ENCODE results near the gene NPC2. TPM values are rescaled to one million over a fixed set of nuclear protein-coding genes. Genes with fewer than 3 reads are reported as not detected.
"Not testable (repeated sequence)": the region's sequence is repeated elsewhere in the genome, so short reads cannot be mapped to it uniquely, and the experiment has no call there.

NPC2 gene
- total RNA-seq, result 10 to 100 TPM; 12.7 to 24.8 TPM

- peak within 1 kb of the TSS in 1 of 2 donors; percentile 84 for H3K27ac Mint-ChIP-seq
Observed at GRCh38 chr14:74492776-74493342, at the start of gene NPC2. Gene NPC2, minus strand, starts transcription at chr14:74493305. Its CDS starts 31 bp downstream, at chr14:74493274.

GRCh38 chr14:74542056-74542685 is 49.1 kb upstream of the NPC2 start:
- no peaks in the 10 kb centered on the region for H3K9me3 Mint-ChIP-seq
- H3K27ac Mint-ChIP-seq, result no peak overlapping the region
- no peaks in the 10 kb centered on the region for H3K36me3 Mint-ChIP-seq
- DNase-seq (ENCODE audit: low spot score), result peak; percentile 52
- no peak for ATAC-seq
- H3K27me3 Mint-ChIP-seq, result peaks cover 0 to 3% of the 10 kb centered on the region in 2 donors
- H3K4me1 Mint-ChIP-seq (ENCODE audit: low read depth in 2 of 2), result no peaks in the 10 kb centered on the region
- no peak overlapping the region for H3K4me3 Mint-ChIP-seq

More at GRCh38 chr14:74492776-74493342, at the start of gene NPC2:
- Mint-ChIP-seq H3K4me3 (no peak within 1 kb of the TSS), H3K27me3 (no peaks in the 10 kb centered on the region), H3K36me3 (no peaks in the 10 kb centered on the region), H3K4me1 (ENCODE audit: low read depth in 2 of 2) (peaks cover 8 to 16% of the 10 kb centered on the region in 2 donors), H3K9me3 (no peaks in the 10 kb centered on the region)
- ATAC-seq (peak in 1 of 2 donors; percentile 0), DNase-seq (ENCODE audit: low spot score) (no peak)

- ATAC-seq (no peak), DNase-seq (ENCODE audit: low spot score) (no peak)
- H3K4me3 Mint-ChIP-seq, result no peak overlapping the region
- H3K9me3 Mint-ChIP-seq, result no peaks in the 10 kb centered on the region
- H3K27ac Mint-ChIP-seq, result no peak overlapping the region
- H3K36me3 Mint-ChIP-seq, result no peaks in the 10 kb centered on the region
- peaks cover under 1 to 3% of the 10 kb centered on the region in 2 donors for H3K27me3 Mint-ChIP-seq
- no peaks in the 10 kb centered on the region for H3K4me1 Mint-ChIP-seq (ENCODE audit: low read depth in 2 of 2)
Observed at GRCh38 chr14:74541225-74541624, 48.1 kb upstream of the NPC2 start.

GRCh38 chr14:74539503-74539902 is 46.4 kb upstream of the NPC2 start:
- H3K27ac Mint-ChIP-seq, result no peak overlapping the region
- H3K4me3 Mint-ChIP-seq, result no peak overlapping the region
- no peaks in the 10 kb centered on the region for H3K9me3 Mint-ChIP-seq
- no peak for DNase-seq (ENCODE audit: low spot score)
- H3K36me3 Mint-ChIP-seq, result no peaks in the 10 kb centered on the region
- no peak for ATAC-seq
- H3K4me1 Mint-ChIP-seq (ENCODE audit: low read depth in 2 of 2), result no peaks in the 10 kb centered on the region
- H3K27me3 Mint-ChIP-seq, result peaks cover 5 to 6% of the 10 kb centered on the region in 2 donors

GRCh38 chr14:74538411-74539391 is 45.6 kb upstream of the NPC2 start:
- Mint-ChIP-seq H3K27ac (no peak overlapping the region), H3K36me3 (no peaks in the 10 kb centered on the region)

GRCh38 chr14:74536336-74536735 is 43.2 kb upstream of the NPC2 start:
- H3K4me1 Mint-ChIP-seq (ENCODE audit: low read depth in 2 of 2); H3K27me3 Mint-ChIP-seq; H3K4me3 Mint-ChIP-seq; DNase-seq (ENCODE audit: low spot score); H3K9me3 Mint-ChIP-seq; H3K27ac Mint-ChIP-seq; ATAC-seq; H3K36me3 Mint-ChIP-seq: not testable (repeated sequence)

More at GRCh38 chr14:74538411-74539391, 45.6 kb upstream of the NPC2 start:
- H3K9me3 Mint-ChIP-seq, result no peaks in the 10 kb centered on the region
- DNase-seq (ENCODE audit: low spot score) (no peak), ATAC-seq (no peak)
- H3K27me3 Mint-ChIP-seq, result peaks cover 5 to 6% of the 10 kb centered on the region in 2 donors
- no peak overlapping the region for H3K4me3 Mint-ChIP-seq
- H3K4me1 Mint-ChIP-seq (ENCODE audit: low read depth in 2 of 2), result no peaks in the 10 kb centered on the region

GRCh38 chr14:74535756-74536325 is 42.7 kb upstream of the NPC2 start:
- no peaks in the 10 kb centered on the region for H3K9me3 Mint-ChIP-seq
- peaks cover 5 to 7% of the 10 kb centered on the region in 2 donors for H3K27me3 Mint-ChIP-seq
- H3K27ac Mint-ChIP-seq, result no peak overlapping the region
- no peaks in the 10 kb centered on the region for H3K36me3 Mint-ChIP-seq
- H3K4me1 Mint-ChIP-seq (ENCODE audit: low read depth in 2 of 2), result peaks cover 0 to 3% of the 10 kb centered on the region in 2 donors
- H3K4me3 Mint-ChIP-seq, result no peak overlapping the region
- no peak for ATAC-seq
- no peak for DNase-seq (ENCODE audit: low spot score)

- ATAC-seq (no peak), DNase-seq (ENCODE audit: low spot score) (no peak)
- H3K9me3 Mint-ChIP-seq, result no peaks in the 10 kb centered on the region
- no peak overlapping the region for H3K4me3 Mint-ChIP-seq
- H3K36me3 Mint-ChIP-seq, result no peaks in the 10 kb centered on the region
- H3K27ac Mint-ChIP-seq, result no peak overlapping the region
- H3K4me1 Mint-ChIP-seq (ENCODE audit: low read depth in 2 of 2), result peaks cover 0 to 3% of the 10 kb centered on the region in 2 donors
- H3K27me3 Mint-ChIP-seq, result peaks cover 5 to 7% of the 10 kb centered on the region in 2 donors
Observed at GRCh38 chr14:74533576-74533975, 40.5 kb upstream of the NPC2 start.

- ATAC-seq, result no peak
- Mint-ChIP-seq H3K4me3 (no peak overlapping the region), H3K9me3 (no peaks in the 10 kb centered on the region), H3K27ac (no peak overlapping the region), H3K4me1 (ENCODE audit: low read depth in 2 of 2) (peaks cover 0 to 3% of the 10 kb centered on the region in 2 donors), H3K36me3 (no peaks in the 10 kb centered on the region), H3K27me3 (peaks cover 5 to 7% of the 10 kb centered on the region in 2 donors)
- no peak for DNase-seq (ENCODE audit: low spot score)
Observed at GRCh38 chr14:74532246-74532645, 39.1 kb upstream of the NPC2 start.

GRCh38 chr14:74531467-74531866 is 38.4 kb upstream of the NPC2 start:
- DNase-seq (ENCODE audit: low spot score) (no peak), ATAC-seq (no peak)
- Mint-ChIP-seq H3K27ac (no peak overlapping the region), H3K9me3 (no peaks in the 10 kb centered on the region), H3K27me3 (peaks cover 5 to 7% of the 10 kb centered on the region in 2 donors), H3K4me1 (ENCODE audit: low read depth in 2 of 2) (peaks cover 0 to 3% of the 10 kb centered on the region in 2 donors), H3K4me3 (no peak overlapping the region), H3K36me3 (no peaks in the 10 kb centered on the region)

GRCh38 chr14:74531006-74531405 is 37.9 kb upstream of the NPC2 start:
- H3K9me3 Mint-ChIP-seq, result no peaks in the 10 kb centered on the region
- ATAC-seq (no peak), DNase-seq (ENCODE audit: low spot score) (no peak)
- no peak overlapping the region for H3K27ac Mint-ChIP-seq
- no peak overlapping the region for H3K4me3 Mint-ChIP-seq
- H3K36me3 Mint-ChIP-seq, result no peaks in the 10 kb centered on the region
- H3K4me1 Mint-ChIP-seq (ENCODE audit: low read depth in 2 of 2), result peaks cover 0 to 3% of the 10 kb centered on the region in 2 donors
- peaks cover 3 to 5% of the 10 kb centered on the region in 2 donors for H3K27me3 Mint-ChIP-seq

GRCh38 chr14:74528886-74529285 is 35.8 kb upstream of the NPC2 start:
- Mint-ChIP-seq H3K4me3 (no peak overlapping the region), H3K4me1 (ENCODE audit: low read depth in 2 of 2) (peaks cover 0 to 3% of the 10 kb centered on the region in 2 donors), H3K27me3 (peaks cover 0 to 4% of the 10 kb centered on the region in 2 donors), H3K27ac (no peak overlapping the region), H3K36me3 (no peaks in the 10 kb centered on the region), H3K9me3 (no peaks in the 10 kb centered on the region)
- ATAC-seq, result no peak
- DNase-seq (ENCODE audit: low spot score), result no peak

GRCh38 chr14:74528406-74528805 is 35.3 kb upstream of the NPC2 start:
- peaks cover 0 to 3% of the 10 kb centered on the region in 2 donors for H3K4me1 Mint-ChIP-seq (ENCODE audit: low read depth in 2 of 2)
- H3K27ac Mint-ChIP-seq, result no peak overlapping the region
- H3K4me3 Mint-ChIP-seq, result no peak overlapping the region
- peaks cover 0 to 4% of the 10 kb centered on the region in 2 donors for H3K27me3 Mint-ChIP-seq
- H3K36me3 Mint-ChIP-seq, result no peaks in the 10 kb centered on the region
- ATAC-seq, result no peak
- DNase-seq (ENCODE audit: low spot score), result no peak
- H3K9me3 Mint-ChIP-seq, result no peaks in the 10 kb centered on the region

Data from natural killer cell treated with Interleukin-12 subunit alpha and Interleukin-12 subunit beta and Interleukin-15 and Interleukin-18, amount 100 ng/mL, for 72 hours (primary cell).